GM10266 (cell line): Measurements from ENCODE around the gene GTF3C4.

Source experiments
- DNase-seq: peaks from one replicate; pipeline ENCODE4 v3.0.0; 2012; ENCODE audit errors: extremely low spot score
- CTCF ChIP-seq: IDR thresholded peaks from 2 replicates; pipeline ENCODE4 v1.5.1; 2012; ENCODE audit warnings: mild to moderate bottlenecking, low read depth; ENCODE audit not compliant: control insufficient read depth, insufficient read depth; ENCODE audit errors: missing control alignments

GTF3C4 gene

GRCh38 chr9:132672413-132672690 lies 2.1 kb downstream of the GTF3C4 start:
- TF ChIP-seq CTCF: no peak

GRCh38 chr9:132673355-132673754 lies 3.1 kb downstream of the GTF3C4 start:
- no peak for DNase-seq
- no peak for TF ChIP-seq CTCF

More at GRCh38 chr9:132672413-132672690, 2.1 kb downstream of the GTF3C4 start:
- DNase-seq: no peak

GRCh38 chr9:132674485-132674884 lies 4.2 kb downstream of the GTF3C4 start:
- DNase-seq: no peak
- no peak for TF ChIP-seq CTCF

GRCh38 chr9:132677976-132678375 lies 7.7 kb downstream of the GTF3C4 start:
- no peak for TF ChIP-seq CTCF
- DNase-seq: no peak

GRCh38 chr9:132679946-132680625 lies 9.8 kb downstream of the GTF3C4 start:
- TF ChIP-seq CTCF: no peak
- peak; percentile 16 for DNase-seq

GRCh38 chr9:132681561-132681960 lies 11.3 kb downstream of the GTF3C4 start:
- no peak for TF ChIP-seq CTCF
- DNase-seq: no peak

- no peak for DNase-seq
Measured at GRCh38 chr9:132683873-132684272, 13.6 kb downstream of the GTF3C4 start.

More at GRCh38 chr9:132683873-132684272, 13.6 kb downstream of the GTF3C4 start:
- no peak for TF ChIP-seq CTCF
